RKO (cell line): ENCODE results near the gene CLASP2.
"Not testable (repeated sequence)": the region's sequence is repeated elsewhere in the genome, so short reads cannot be mapped to it uniquely, and the experiment has no call there.

Experiments used
- DNase-seq: peaks from one replicate; pipeline ENCODE4 v3.0.0-alpha.2; 2016; ENCODE audit warnings: low spot score

CLASP2 gene

DNA sequence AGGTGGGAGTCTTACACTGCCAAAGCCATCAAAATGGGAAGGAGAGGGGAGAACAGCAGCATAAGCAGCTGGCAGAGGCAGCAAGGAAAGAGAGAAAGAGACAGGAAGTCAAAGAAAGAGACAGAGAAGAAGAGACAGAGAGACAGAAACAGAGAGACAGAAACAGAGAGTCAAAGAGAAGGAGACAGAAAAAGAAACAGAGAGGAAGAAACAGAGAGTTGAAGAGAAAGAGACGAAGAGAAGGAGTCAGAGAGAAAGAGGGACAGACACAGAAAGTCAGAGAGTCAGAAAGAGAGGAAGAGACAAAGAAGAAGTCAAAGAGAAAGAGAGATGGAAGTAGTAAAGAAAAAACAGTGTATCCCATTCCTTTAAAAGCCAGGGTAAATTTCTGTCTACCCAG, 266.1 kb downstream of the CLASP2 start:
- DNase-seq, result not testable (repeated sequence)

DNA sequence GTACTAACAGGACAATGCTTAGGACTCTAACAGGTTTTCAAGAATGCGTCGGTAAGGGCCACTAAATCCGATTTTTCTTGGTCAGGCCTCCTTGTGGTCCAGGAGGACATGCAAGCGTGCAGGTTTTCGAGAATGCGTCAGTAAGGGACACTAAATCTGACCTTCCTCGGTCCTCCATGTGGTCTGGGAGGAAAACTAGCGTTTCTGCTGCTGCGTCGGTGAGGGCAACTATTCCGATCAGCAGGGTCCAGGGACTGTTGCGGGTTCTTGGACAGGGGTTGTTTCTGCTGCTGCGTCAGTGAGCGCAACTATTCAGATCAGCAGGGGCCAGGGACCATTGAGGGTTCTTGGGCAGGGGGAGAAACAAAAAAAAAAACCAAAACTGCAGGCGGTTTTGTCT, 270.1 kb downstream of the CLASP2 start:
- DNase-seq, result no peak

DNA sequence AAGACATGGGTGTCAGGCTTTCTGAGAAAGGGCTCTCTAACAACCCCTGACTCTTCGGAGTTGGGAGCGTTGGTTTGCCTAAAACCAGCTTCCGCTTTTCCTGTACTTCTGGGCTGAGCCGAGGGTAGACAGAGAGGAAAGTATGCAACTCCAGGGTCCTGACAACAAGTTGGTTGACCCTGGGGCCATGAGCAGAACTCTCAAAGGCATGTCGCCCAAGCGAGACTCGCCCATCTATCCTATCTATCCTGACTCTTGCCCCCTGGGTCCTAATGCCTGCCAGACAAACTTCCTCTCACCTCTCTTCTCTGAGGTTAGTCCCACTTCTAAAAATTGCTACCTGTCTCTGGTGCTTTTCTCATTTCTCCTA, 270.8 kb downstream of the CLASP2 start:
- DNase-seq, result not testable (repeated sequence)
